Neuron (in vitro differentiated cells): ENCODE measurements around the gene BCL11A.

Experiments
- H2AFZ ChIP-seq: one replicate; pipeline ENCODE4 v1.6.1; 2013; ENCODE audit warnings: low read depth, mild to moderate bottlenecking, inconsistent platforms, low read length, moderate library complexity
- H3K27me3 ChIP-seq: one replicate; pipeline ENCODE4 v1.6.1; 2013; ENCODE audit warnings: low read length; ENCODE audit not compliant: insufficient read depth
- H3K36me3 ChIP-seq: one replicate; pipeline ENCODE4 v1.6.1; 2013; ENCODE audit warnings: low read length; ENCODE audit not compliant: insufficient read depth
- H3K4me1 ChIP-seq: one replicate; pipeline ENCODE4 v1.6.1; 2013; ENCODE audit warnings: low read length; ENCODE audit not compliant: insufficient read depth
- H3K4me3 ChIP-seq: 2 replicates; pipeline ENCODE4 v1.5.1; 2013; ENCODE audit warnings: mild to moderate bottlenecking, low read length, moderate library complexity
- H3K9me3 ChIP-seq: one replicate; pipeline ENCODE4 v1.6.1; 2013; ENCODE audit warnings: low read length

BCL11A gene

GRCh38 chr2:60573251-60573650 lies 19.8 kb upstream of the BCL11A start:
- H3K27me3 ChIP-seq: peaks cover 45% of the 10 kb centered on the region
- no peak overlapping the region for H3K4me3 ChIP-seq
- H2AFZ ChIP-seq: no peak overlapping the region
- H3K9me3 ChIP-seq: no peaks in the 10 kb centered on the region
- H3K36me3 ChIP-seq: no peaks in the 10 kb centered on the region
- peaks cover 15% of the 10 kb centered on the region for H3K4me1 ChIP-seq

GRCh38 chr2:60570251-60570650 lies 16.8 kb upstream of the BCL11A start:
- no peaks in the 10 kb centered on the region for H3K9me3 ChIP-seq
- peaks cover 58% of the 10 kb centered on the region for H3K27me3 ChIP-seq
- H3K4me3 ChIP-seq: no peak overlapping the region
- H2AFZ ChIP-seq: no peak overlapping the region
- H3K36me3 ChIP-seq: no peaks in the 10 kb centered on the region
- H3K4me1 ChIP-seq: peaks cover 23% of the 10 kb centered on the region

GRCh38 chr2:60569680-60570111 lies 16.2 kb upstream of the BCL11A start:
- H3K4me1 ChIP-seq: peaks cover 23% of the 10 kb centered on the region
- H2AFZ ChIP-seq: no peak overlapping the region
- peaks cover 63% of the 10 kb centered on the region for H3K27me3 ChIP-seq
- no peaks in the 10 kb centered on the region for H3K36me3 ChIP-seq
- no peaks in the 10 kb centered on the region for H3K9me3 ChIP-seq
- no peak overlapping the region for H3K4me3 ChIP-seq

GRCh38 chr2:60567919-60568768 lies 14.7 kb upstream of the BCL11A start:
- no peak overlapping the region for H2AFZ ChIP-seq
- no peaks in the 10 kb centered on the region for H3K9me3 ChIP-seq
- peaks cover 64% of the 10 kb centered on the region for H3K27me3 ChIP-seq
- H3K4me1 ChIP-seq: peaks cover 23% of the 10 kb centered on the region
- no peak overlapping the region for H3K4me3 ChIP-seq
- no peaks in the 10 kb centered on the region for H3K36me3 ChIP-seq

GRCh38 chr2:60567096-60567495 lies 13.6 kb upstream of the BCL11A start:
- peaks cover 23% of the 10 kb centered on the region for H3K4me1 ChIP-seq
- H3K9me3 ChIP-seq: no peaks in the 10 kb centered on the region
- no peaks in the 10 kb centered on the region for H3K36me3 ChIP-seq
- peaks cover 55% of the 10 kb centered on the region for H3K27me3 ChIP-seq
- no peak overlapping the region for H3K4me3 ChIP-seq
- H2AFZ ChIP-seq: no peak overlapping the region

- peaks cover 52% of the 10 kb centered on the region for H3K27me3 ChIP-seq
- no peak overlapping the region for H3K4me3 ChIP-seq
- no peak overlapping the region for H2AFZ ChIP-seq
- peaks cover 23% of the 10 kb centered on the region for H3K4me1 ChIP-seq
- H3K9me3 ChIP-seq: no peaks in the 10 kb centered on the region
- no peaks in the 10 kb centered on the region for H3K36me3 ChIP-seq
Measured at GRCh38 chr2:60565472-60565871, 12.0 kb upstream of the BCL11A start.

GRCh38 chr2:60560734-60561644 lies 7.5 kb upstream of the BCL11A start:
- Histone ChIP-seq H3K4me3 (no peak overlapping the region), H2AFZ (no peak overlapping the region), H3K36me3 (no peaks in the 10 kb centered on the region), H3K27me3 (peaks cover 59% of the 10 kb centered on the region), H3K9me3 (no peaks in the 10 kb centered on the region), H3K4me1 (peaks cover 5% of the 10 kb centered on the region)

- no peak overlapping the region for H3K4me3 ChIP-seq
- peaks cover 14% of the 10 kb centered on the region for H3K4me1 ChIP-seq
- H2AFZ ChIP-seq: no peak overlapping the region
- H3K9me3 ChIP-seq: no peaks in the 10 kb centered on the region
- peaks cover 61% of the 10 kb centered on the region for H3K27me3 ChIP-seq
- H3K36me3 ChIP-seq: no peaks in the 10 kb centered on the region
Measured at GRCh38 chr2:60559880-60560279, 6.4 kb upstream of the BCL11A start.

- Histone ChIP-seq H2AFZ (no peak overlapping the region), H3K4me3 (no peak overlapping the region), H3K9me3 (no peaks in the 10 kb centered on the region), H3K4me1 (peaks cover 19% of the 10 kb centered on the region), H3K36me3 (no peaks in the 10 kb centered on the region), H3K27me3 (peaks cover 60% of the 10 kb centered on the region)
Measured at GRCh38 chr2:60558536-60558935, 5.1 kb upstream of the BCL11A start.

GRCh38 chr2:60557486-60557864 lies 4.0 kb upstream of the BCL11A start:
- Histone ChIP-seq H3K4me1 (peaks cover 19% of the 10 kb centered on the region), H3K27me3 (peaks cover 60% of the 10 kb centered on the region), H3K4me3 (no peak overlapping the region), H3K9me3 (no peaks in the 10 kb centered on the region), H3K36me3 (no peaks in the 10 kb centered on the region), H2AFZ (no peak overlapping the region)

- Histone ChIP-seq H3K36me3 (no peaks in the 10 kb centered on the region), H3K4me1 (peaks cover 19% of the 10 kb centered on the region), H3K27me3 (peaks cover 59% of the 10 kb centered on the region), H2AFZ (no peak overlapping the region), H3K9me3 (no peaks in the 10 kb centered on the region), H3K4me3 (no peak overlapping the region)
Measured at GRCh38 chr2:60556576-60557485, 3.4 kb upstream of the BCL11A start.

- Histone ChIP-seq H3K9me3 (no peaks in the 10 kb centered on the region), H3K4me1 (peaks cover 23% of the 10 kb centered on the region), H3K4me3 (no peak overlapping the region), H3K36me3 (no peaks in the 10 kb centered on the region), H3K27me3 (peaks cover 56% of the 10 kb centered on the region), H2AFZ (no peak overlapping the region)
Measured at GRCh38 chr2:60556175-60556574, 2.7 kb upstream of the BCL11A start.
